CD4-positive, alpha-beta T cell treated with Interleukin-15 for 4 hours (primary cell): Measurements from ENCODE around the gene ARSI.

Experiments used
- DNase-seq: peaks from one replicate; pipeline ENCODE4 v3.0.0-alpha.2; 2020; ENCODE audit warnings: low spot score

Gene ARSI

GRCh38 chr5:150307617-150308426, 5.1 kb upstream of the ARSI start:
- no peak for DNase-seq

- DNase-seq = no peak
Measured at GRCh38 chr5:150306775-150307174, 4.1 kb upstream of the ARSI start.

GRCh38 chr5:150305557-150305956, 2.9 kb upstream of the ARSI start:
- DNase-seq = no peak

- no peak for DNase-seq
Measured at GRCh38 chr5:150305095-150305494, 2.4 kb upstream of the ARSI start.

GRCh38 chr5:150304481-150305081, 1.9 kb upstream of the ARSI start:
- DNase-seq = no peak

- no peak for DNase-seq
Measured at GRCh38 chr5:150303660-150304386, 1.1 kb upstream of the ARSI start.

- DNase-seq = no peak
Measured at GRCh38 chr5:150303070-150303615, 438 bp upstream of the ARSI start.

GRCh38 chr5:150301901-150302300, 804 bp downstream of the ARSI start:
- no peak for DNase-seq

- no peak for DNase-seq
Measured at GRCh38 chr5:150301170-150301505, 1.6 kb downstream of the ARSI start.

GRCh38 chr5:150300496-150301169, 2.1 kb downstream of the ARSI start:
- DNase-seq = no peak

GRCh38 chr5:150299571-150300327, 3.0 kb downstream of the ARSI start:
- DNase-seq = no peak

GRCh38 chr5:150298701-150299451, 3.8 kb downstream of the ARSI start:
- DNase-seq = no peak

GRCh38 chr5:150297934-150298595, 4.6 kb downstream of the ARSI start:
- DNase-seq = no peak

- DNase-seq = no peak
Measured at GRCh38 chr5:150297236-150297890, 5.3 kb downstream of the ARSI start.

GRCh38 chr5:150296496-150296895, 6.2 kb downstream of the ARSI start:
- DNase-seq = no peak

- DNase-seq = no peak
Measured at GRCh38 chr5:150295741-150296486, 6.8 kb downstream of the ARSI start.

- no peak for DNase-seq
Measured at GRCh38 chr5:150295172-150295634, 7.5 kb downstream of the ARSI start.

- DNase-seq = no peak
Measured at GRCh38 chr5:150294551-150295071, 8.1 kb downstream of the ARSI start.
